HepG2 (cell line): ENCODE results near the gene SGF29. TPM values are rescaled to one million over a fixed set of nuclear protein-coding genes. Genes with fewer than 3 reads are reported as not detected.

Source experiments
- CENPX ChIP-seq: sonication (generic); formaldehyde crosslinking; IDR thresholded peaks from 2 replicates; pipeline ENCODE4 v1.9.0; 2021; ENCODE audit warnings: mild to moderate bottlenecking, missing genetic modification reagents, moderate library complexity
- EED ChIP-seq: sonication (generic); formaldehyde crosslinking; IDR thresholded peaks from 2 replicates; pipeline ENCODE4 v1.5.0; 2020; ENCODE audit warnings: mild to moderate bottlenecking, missing genetic modification reagents
- EP300 ChIP-seq, 3 experiments: sonication (generic) in 1 of 3; formaldehyde crosslinking in 1 of 3; IDR thresholded peaks; 2 replicates each; pipeline versions ENCODE4 v1.5.1 to v1.6.1; 2011 to 2020; ENCODE audit warnings: low read depth in 2 of 3, low read length in 2 of 3, borderline replicate concordance in 1 of 3, improper control_type of control experiment in 1 of 3, mild to moderate bottlenecking in 1 of 3, missing genetic modification reagents in 1 of 3, moderate library complexity in 1 of 3
- HDAC1 ChIP-seq: sonication (generic); formaldehyde crosslinking; IDR thresholded peaks from 2 replicates; pipeline ENCODE4 v1.5.1; 2020; ENCODE audit warnings: mild to moderate bottlenecking, missing genetic modification reagents
- MLLT10 ChIP-seq: sonication (generic); formaldehyde crosslinking; IDR thresholded peaks from 2 replicates; pipeline ENCODE4 v1.4.0; 2020; ENCODE audit warnings: missing genetic modification reagents
- MXD4 ChIP-seq: IDR thresholded peaks from 2 replicates; pipeline ENCODE4 v1.6.1; 2016; ENCODE audit warnings: mild to moderate bottlenecking, missing biosample characterization, missing genetic modification reagents
- NR1H2 ChIP-seq: sonication (generic); formaldehyde crosslinking; IDR thresholded peaks from 2 replicates; pipeline ENCODE4 v1.8.1; 2022; ENCODE audit warnings: low read depth, missing genetic modification reagents, borderline replicate concordance
- PHF5A ChIP-seq: IDR thresholded peaks from one replicate; pipeline ENCODE4 v1.6.1; 2018; ENCODE audit warnings: low read depth, missing genetic modification reagents; ENCODE audit not compliant: unreplicated experiment
- PTBP1 ChIP-seq: fragments of 200-400 bp; formaldehyde crosslinking; IDR thresholded peaks from 2 replicates; pipeline ENCODE4 v1.6.1; 2018; ENCODE audit warnings: low read length, low read depth; ENCODE audit not compliant: poor library complexity, severe bottlenecking
- STAG1 ChIP-seq: sonication (generic); formaldehyde crosslinking; IDR thresholded peaks from 2 replicates; pipeline ENCODE4 v1.4.0; 2020; ENCODE audit warnings: missing genetic modification reagents
- TGIF2 ChIP-seq: IDR thresholded peaks from 2 replicates; pipeline ENCODE4 v1.6.1; 2016; ENCODE audit warnings: control low read depth, missing compliant biosample characterization
- ZBTB25 ChIP-seq: IDR thresholded peaks from 2 replicates; pipeline ENCODE4 v1.6.1; 2018; ENCODE audit warnings: missing genetic modification reagents
- ZNF180 ChIP-seq: sonication (generic); formaldehyde crosslinking; IDR thresholded peaks from 2 replicates; pipeline ENCODE4 v1.4.0; 2020; ENCODE audit warnings: low read depth, missing genetic modification reagents, borderline replicate concordance
- ZNF275 ChIP-seq: sonication (generic); formaldehyde crosslinking; IDR thresholded peaks from 2 replicates; pipeline ENCODE4 v1.8.0; 2022; ENCODE audit warnings: missing genetic modification reagents, mild to moderate bottlenecking, inconsistent platforms, borderline replicate concordance
- ZNF414 ChIP-seq: sonication (generic); formaldehyde crosslinking; IDR thresholded peaks from 2 replicates; pipeline ENCODE4 v1.5.0; 2020; ENCODE audit warnings: missing genetic modification reagents
- ZNF841 ChIP-seq: sonication (generic); formaldehyde crosslinking; IDR thresholded peaks from 2 replicates; pipeline ENCODE4 v1.8.1; 2023; ENCODE audit warnings: missing genetic modification reagents, borderline replicate concordance
- ZNF879 ChIP-seq: sonication (generic); formaldehyde crosslinking; IDR thresholded peaks from 2 replicates; pipeline ENCODE4 v1.8.1; 2023; ENCODE audit warnings: missing genetic modification reagents
- polyA plus RNA-seq, 8 experiments: library from polyadenylated mRNA; depleted of rRNA in 3 of 8; stranded (reverse) in 7 of 8; unstranded in 1 of 8; fragments of >200 nt; fragmentation: Illumina TruSeq in 4 of 8; extraction: Trizol in 4 of 8; gene quantifications; 2 replicates each; pipeline versions ENCODE4 v1.2.1 to v1.2.3, GENCODE V29; 2011 to 2016; ENCODE audit warnings: low read depth in 4 of 8, missing spikeins in 1 of 8, mixed read lengths in 1 of 8; ENCODE audit not compliant: insufficient read depth in 1 of 8
- total RNA-seq, 5 experiments: library from RNA; depleted of rRNA; stranded (reverse); fragments of >200 nt; fragmentation: Illumina TruSeq; extraction: Trizol; gene quantifications; 2 replicates each; pipeline ENCODE4 v1.2.3, GENCODE V29; 2016; ENCODE audit warnings: low read depth in 1 of 5
- TF ChIP-seq, protein P1 (sequence below): sonication (generic); formaldehyde crosslinking; IDR thresholded peaks from 2 replicates; pipeline ENCODE4 v1.8.1; 2023; ENCODE audit warnings: missing genetic modification reagents, inconsistent platforms, borderline replicate concordance
- TF ChIP-seq, protein P2 (sequence below): sonication (generic); formaldehyde crosslinking; IDR thresholded peaks from 2 replicates; pipeline ENCODE4 v1.8.0; 2022; ENCODE audit warnings: missing genetic modification reagents, low read depth, mild to moderate bottlenecking, borderline replicate concordance
- TF ChIP-seq, protein P3 (sequence below), 2 experiments: sonication (generic) in 1 of 2; formaldehyde crosslinking in 1 of 2; IDR thresholded peaks; 2 replicates each; pipeline versions ENCODE4 v1.4.0 to v1.6.1; 2016 to 2020; ENCODE audit warnings: borderline replicate concordance in 1 of 2, low read depth in 1 of 2, mild to moderate bottlenecking in 1 of 2, missing genetic modification reagents in 1 of 2

Gene SGF29
- total and polyA plus RNA-seq, 2 of the 13 experiments (the other 11 are each of a cell fraction or from before 2014, with no cell fraction given): 5.0 to 29.4 TPM

- no peak for TF ChIP-seq ZNF841 (CRISPR knock-in tag)
- TF ChIP-seq HDAC1 (CRISPR knock-in tag): no peak
- no peak for TF ChIP-seq PTBP1
- TF ChIP-seq ZBTB25: no peak
- TF ChIP-seq, protein P1, sequence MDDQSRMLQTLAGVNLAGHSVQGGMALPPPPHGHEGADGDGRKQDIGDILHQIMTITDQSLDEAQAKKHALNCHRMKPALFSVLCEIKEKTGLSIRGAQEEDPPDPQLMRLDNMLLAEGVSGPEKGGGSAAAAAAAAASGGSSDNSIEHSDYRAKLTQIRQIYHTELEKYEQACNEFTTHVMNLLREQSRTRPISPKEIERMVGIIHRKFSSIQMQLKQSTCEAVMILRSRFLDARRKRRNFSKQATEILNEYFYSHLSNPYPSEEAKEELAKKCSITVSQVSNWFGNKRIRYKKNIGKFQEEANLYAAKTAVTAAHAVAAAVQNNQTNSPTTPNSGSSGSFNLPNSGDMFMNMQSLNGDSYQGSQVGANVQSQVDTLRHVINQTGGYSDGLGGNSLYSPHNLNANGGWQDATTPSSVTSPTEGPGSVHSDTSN (CRISPR knock-in tag): no peak
- TF ChIP-seq STAG1 (CRISPR knock-in tag): peak; percentile 96
- TF ChIP-seq ZNF879 (CRISPR knock-in tag): no peak
- no peak for TF ChIP-seq CENPX
- no peak for TF ChIP-seq PHF5A (CRISPR knock-in tag)
- no peak for TF ChIP-seq EP300 (IDR thresholded peaks at IDR 0.05; ENCODE audit: low read depth in 2 of 2, low read length in 2 of 2)
- TF ChIP-seq EP300 (CRISPR knock-in tag; IDR thresholded peaks at IDR 0.05; ENCODE audit: borderline replicate concordance): no peak
- TF ChIP-seq EED: no peak
- no peak for TF ChIP-seq NR1H2 (CRISPR knock-in tag)
- TF ChIP-seq ZNF180 (CRISPR knock-in tag): no peak
- TF ChIP-seq, protein P2, sequence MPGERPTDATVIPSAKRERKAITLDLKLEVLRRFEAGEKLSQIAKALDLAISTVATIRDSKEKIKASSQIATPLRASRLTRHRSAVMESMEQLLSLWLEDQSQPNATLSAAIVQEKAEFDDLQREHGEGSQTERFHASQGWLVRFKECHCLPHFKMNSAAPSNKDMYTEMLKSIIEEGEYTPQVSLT (CRISPR knock-in tag): no peak
- TF ChIP-seq MXD4 (CRISPR knock-in tag): no peak
- TF ChIP-seq ZNF275 (CRISPR knock-in tag): no peak
- TF ChIP-seq ZNF414 (CRISPR knock-in tag): no peak
- no peak for TF ChIP-seq MLLT10
- TF ChIP-seq, protein P3, sequence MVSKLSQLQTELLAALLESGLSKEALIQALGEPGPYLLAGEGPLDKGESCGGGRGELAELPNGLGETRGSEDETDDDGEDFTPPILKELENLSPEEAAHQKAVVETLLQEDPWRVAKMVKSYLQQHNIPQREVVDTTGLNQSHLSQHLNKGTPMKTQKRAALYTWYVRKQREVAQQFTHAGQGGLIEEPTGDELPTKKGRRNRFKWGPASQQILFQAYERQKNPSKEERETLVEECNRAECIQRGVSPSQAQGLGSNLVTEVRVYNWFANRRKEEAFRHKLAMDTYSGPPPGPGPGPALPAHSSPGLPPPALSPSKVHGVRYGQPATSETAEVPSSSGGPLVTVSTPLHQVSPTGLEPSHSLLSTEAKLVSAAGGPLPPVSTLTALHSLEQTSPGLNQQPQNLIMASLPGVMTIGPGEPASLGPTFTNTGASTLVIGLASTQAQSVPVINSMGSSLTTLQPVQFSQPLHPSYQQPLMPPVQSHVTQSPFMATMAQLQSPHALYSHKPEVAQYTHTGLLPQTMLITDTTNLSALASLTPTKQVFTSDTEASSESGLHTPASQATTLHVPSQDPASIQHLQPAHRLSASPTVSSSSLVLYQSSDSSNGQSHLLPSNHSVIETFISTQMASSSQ (IDR thresholded peaks at IDR 0.05; ENCODE audit: low read depth): no peak
- TF ChIP-seq, protein P3 (CRISPR knock-in tag; IDR thresholded peaks at IDR 0.05; ENCODE audit: borderline replicate concordance): no peak
- TF ChIP-seq TGIF2 (CRISPR knock-in tag): peak; percentile 18; the same call in 1 of the 2 replicates
Measured at GRCh38 chr16:28549301-28549899, 4.3 kb upstream of the SGF29 start (continued).
